GM18951 (cell line): ENCODE data around the gene DBET.
A peak's percentile ranks its signal among the peaks of the same experiment; 100 is the strongest.
"Not testable (repeated sequence)": the region's sequence is repeated elsewhere in the genome, so short reads cannot be mapped to it uniquely, and the experiment has no call there.

Experiments used
- POLR2A ChIP-seq: IDR thresholded peaks from 4 replicates; pipeline ENCODE4 v1.6.1; 2011; ENCODE audit warnings: mild to moderate bottlenecking; ENCODE audit not compliant: insufficient read length, insufficient read depth; ENCODE audit errors: extremely low read depth
- in situ Hi-C: fragments of 300-500 bp; cut with MboI; formaldehyde crosslinking; loops from one replicate; pipeline ENCODE4 v1.12.0; 2022; ENCODE audit warnings: low sequenced_read_pairs, mixed read lengths, inconsistent platforms; ENCODE audit not compliant: unreplicated experiment

DBET gene

DNA sequence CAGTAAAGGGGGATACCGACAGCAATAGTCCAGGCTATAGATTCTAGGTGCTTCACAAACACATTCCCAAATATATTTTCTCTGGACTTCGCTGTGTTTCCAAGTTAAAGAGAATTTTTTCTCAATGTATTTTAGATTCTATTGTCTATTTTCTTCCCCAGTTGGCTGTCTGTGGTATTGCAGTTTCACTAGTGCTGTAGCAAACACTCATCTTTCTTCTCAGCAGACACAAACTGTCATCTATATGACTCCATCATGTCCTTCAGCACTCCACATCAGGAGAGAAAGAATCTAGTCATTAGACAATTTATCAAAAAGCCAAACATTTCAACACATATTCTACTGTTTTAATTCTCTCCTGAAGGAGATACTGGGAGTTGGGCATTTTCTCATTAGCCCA is at the start of gene DBET:
Gene DBET (plus strand): TSS at position 161 of the 400 bp plus-strand sequence.
- in situ Hi-C loops: not testable (repeated sequence)

DNA sequence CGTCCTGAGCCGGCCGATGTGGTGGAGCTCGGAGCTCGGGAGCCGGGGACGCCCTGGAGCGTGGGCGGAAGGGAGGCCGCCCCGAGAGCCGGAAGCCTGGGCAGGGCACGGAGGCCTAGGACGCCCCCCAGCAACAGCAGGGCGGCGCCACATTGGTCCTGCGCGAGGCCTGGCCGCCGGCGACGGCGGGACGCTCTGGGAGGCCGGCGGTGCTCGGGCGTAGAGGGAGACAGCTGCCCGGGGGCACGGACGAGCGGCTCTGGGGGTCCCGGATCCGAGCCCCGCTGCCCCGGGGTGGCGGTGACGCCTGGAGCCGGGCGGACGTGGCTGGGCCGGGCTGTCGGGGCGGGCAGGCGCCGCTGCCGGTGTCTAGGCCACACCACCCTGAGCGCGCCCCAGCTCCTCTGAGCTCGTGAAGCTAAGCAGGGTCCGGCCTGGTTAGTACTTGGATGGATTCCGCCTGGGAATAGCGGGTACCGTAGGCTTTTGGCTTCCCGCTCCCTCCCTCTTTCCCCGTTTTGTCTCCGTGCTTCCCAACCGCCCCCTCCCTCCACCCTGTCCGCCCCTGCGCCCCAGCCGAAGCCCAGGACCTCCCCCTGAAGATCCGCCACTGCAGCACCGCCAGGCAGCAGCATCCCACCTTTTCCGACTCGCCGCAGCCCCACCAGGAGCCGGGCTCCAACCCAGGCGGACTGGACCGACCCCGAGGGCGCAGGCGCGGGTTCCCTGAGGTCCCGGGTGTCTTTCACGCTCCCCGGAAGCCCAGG is 49.3 kb upstream of the DBET start:
- peak; percentile 47 for TF ChIP-seq POLR2A
- in situ Hi-C loops: no loop called here

DNA sequence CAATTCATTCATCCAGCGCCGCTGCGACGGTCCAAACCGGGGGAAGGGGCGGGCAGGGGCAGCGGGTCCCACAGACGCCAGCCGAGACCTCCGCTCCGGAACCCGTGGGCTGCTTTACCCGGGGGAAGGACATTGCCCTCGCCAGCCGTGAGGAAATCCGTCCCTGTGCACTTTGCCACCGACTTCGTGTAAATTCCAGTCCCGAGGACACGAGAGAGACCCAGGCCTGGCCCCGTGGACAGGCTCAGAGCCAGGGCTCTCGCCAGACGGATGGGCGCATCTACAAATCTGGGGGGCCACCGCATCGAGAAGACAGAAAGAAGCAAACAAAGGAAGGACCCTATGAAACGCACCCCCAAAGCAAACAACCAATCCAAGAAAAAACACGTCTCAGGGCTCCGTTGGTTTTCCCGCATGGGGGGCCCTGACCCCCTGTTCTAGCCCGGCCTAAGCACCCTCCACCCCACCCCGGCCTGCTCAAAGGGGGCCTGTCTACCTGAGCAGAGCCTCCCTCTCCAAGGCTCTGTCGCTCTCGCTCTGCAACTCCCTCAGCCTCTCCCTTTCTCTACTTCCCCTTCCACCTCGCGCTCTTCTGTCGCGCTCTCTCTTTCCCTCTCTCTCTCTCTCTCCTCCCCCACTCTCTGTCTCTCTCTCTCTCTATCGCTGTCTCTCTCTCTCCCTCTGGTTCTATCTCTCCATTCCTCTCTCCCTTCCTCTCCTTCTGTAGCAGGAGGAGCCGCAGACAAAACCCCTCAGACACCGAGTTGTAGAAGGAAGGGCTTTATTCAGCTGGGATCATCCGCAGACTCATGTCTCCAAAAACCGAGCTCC is 48.5 kb upstream of the DBET start:
- in situ Hi-C loops: no loop called here
- TF ChIP-seq POLR2A: no peak

- in situ Hi-C loops: no loop called here
- TF ChIP-seq POLR2A: no peak
Observed at GRCh38 chr4:190016369-190017289, 47.7 kb upstream of the DBET start.

GRCh38 chr4:190017357-190018200 is 46.7 kb upstream of the DBET start:
- peak; percentile 14 for TF ChIP-seq POLR2A
- in situ Hi-C loops: no loop called here

DNA sequence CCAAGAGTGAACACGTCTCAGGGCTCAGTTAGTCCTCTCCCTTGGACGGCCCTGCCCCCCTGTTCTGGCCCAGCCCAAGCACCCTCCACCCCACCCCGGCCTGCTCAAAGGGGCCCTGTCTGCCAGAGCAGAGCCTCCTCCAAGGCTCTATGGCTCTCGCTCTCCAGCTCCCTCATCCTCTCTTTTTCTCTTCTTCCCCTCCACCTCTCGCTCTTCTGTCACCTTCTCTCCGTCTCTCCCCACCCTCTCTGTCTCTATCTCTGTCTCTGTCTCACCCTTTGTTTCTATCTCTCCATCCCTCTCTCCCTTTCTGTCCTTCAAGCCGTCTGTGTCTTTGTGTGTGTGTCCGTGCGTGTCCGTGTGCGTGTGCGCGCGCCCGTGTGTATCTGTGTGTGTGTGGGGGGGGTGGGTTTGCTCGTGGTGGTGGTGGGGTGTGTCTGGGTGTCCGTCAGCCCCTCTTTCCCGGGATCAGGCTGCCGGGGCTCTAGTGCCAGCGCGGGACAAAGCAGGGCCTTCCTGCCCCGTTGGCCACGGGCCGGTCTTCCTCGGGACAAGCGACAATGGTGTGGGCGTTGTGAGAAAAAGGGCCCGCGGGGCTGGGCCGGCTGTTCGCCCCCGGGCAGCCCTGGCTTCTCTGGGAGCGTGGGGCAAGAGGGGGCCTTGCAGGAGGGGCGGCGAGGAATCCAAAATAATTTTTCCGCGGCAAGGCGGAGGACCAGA is 45.9 kb upstream of the DBET start:
- no peak for TF ChIP-seq POLR2A
- in situ Hi-C loops: no loop called here

GRCh38 chr4:190019023-190019858 is 45.1 kb upstream of the DBET start:
- peak; percentile 16 for TF ChIP-seq POLR2A
- in situ Hi-C loops: no loop called here

- in situ Hi-C loops: not testable (repeated sequence)
Observed at GRCh38 chr4:190019859-190020463, 44.3 kb upstream of the DBET start.

GRCh38 chr4:190020790-190021717 is 43.2 kb upstream of the DBET start:
- no peak for TF ChIP-seq POLR2A
- in situ Hi-C loops: no loop called here

- in situ Hi-C loops: not testable (repeated sequence)
Observed at GRCh38 chr4:190021973-190022372, 42.3 kb upstream of the DBET start.

DNA sequence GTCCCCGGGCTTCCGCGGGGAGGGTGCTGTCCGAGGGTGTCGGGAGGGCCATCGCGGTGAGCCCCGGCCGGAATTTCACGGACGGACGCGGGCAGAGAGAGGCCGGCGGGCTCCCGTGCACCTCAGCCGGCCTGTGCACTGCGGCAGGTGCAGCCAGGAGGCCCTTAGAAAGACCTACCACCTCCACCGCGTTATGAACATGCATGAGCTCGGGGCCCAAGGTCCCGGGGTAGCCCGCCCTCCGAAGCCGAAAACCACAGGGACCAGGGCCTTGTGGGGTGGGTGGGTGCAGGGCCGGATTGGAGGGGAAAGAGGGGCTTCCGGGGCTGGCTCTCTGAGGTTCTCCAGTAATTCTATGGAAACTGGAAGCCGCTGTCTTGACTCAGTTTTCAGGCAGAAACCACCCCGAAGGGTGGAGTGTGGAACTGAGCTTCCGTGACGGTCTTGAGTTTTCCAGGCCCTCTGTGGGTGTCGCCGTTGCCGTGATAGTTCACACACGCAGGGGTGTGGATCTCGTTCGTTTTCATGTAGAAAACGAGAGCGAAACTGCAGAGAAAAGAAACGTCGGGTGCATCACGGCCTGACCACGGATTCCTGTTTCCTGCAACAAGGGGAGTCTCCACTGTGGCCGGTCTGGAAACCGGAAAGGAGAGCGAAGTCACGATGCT is 41.6 kb upstream of the DBET start:
- in situ Hi-C loops: not testable (repeated sequence)

- in situ Hi-C loops: not testable (repeated sequence)
Observed at GRCh38 chr4:190027156-190027555, 37.1 kb upstream of the DBET start, which contains the start of gene FRG2. FRG2 (minus strand) TSS chr4:190027256; CDS start chr4:190027204, 52 bp downstream.

GRCh38 chr4:190031264-190031663 is 33.0 kb upstream of the DBET start:
- in situ Hi-C loops: not testable (repeated sequence)

- in situ Hi-C loops: not testable (repeated sequence)
Observed at GRCh38 chr4:190037704-190038388, 26.5 kb upstream of the DBET start.
